ENCODE data around the gene PITX1.
"Not testable (repeated sequence)": the region's sequence is repeated elsewhere in the genome, so short reads cannot be mapped to it uniquely, and the experiment has no call there.

The PITX1 gene

DNA sequence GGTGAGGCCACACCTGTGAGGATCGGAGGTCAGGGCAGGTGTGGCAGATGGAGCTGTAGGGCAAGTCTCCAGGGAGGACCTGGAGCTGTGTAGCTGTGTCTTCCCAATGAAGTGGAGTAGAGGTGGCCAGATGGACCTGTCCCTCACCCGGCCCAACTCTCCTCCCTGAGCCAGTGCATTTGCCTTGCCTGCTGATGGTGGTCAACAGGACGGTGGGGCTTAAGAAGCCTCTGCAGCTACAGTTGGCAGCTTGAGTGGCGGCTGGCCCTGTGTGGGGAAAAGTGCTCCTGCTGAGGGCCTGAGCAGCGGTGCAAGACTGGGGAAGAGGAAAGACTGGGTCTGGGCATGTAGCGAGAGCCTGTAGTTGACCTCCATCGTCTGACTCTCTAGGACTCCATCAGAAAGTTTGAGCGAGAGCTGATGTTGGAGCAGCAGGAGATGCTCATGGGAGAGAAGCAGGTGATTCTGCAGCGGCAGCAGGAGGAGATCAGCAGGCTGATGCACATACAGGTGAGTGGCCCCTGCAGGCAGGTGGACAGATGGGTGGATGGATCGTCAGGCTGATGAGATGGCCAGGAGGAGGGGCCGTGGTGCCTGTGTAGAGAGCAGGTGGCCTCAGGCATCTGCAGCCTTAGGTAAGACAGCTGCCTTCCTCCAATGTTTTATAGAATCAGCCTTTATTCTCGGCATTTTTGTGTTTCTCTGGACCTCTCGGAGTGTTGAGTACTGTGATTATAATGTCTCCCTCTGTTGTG lies 24.9 kb downstream of the PITX1 start:
- DNase-seq: peak; percentile 11

DNA sequence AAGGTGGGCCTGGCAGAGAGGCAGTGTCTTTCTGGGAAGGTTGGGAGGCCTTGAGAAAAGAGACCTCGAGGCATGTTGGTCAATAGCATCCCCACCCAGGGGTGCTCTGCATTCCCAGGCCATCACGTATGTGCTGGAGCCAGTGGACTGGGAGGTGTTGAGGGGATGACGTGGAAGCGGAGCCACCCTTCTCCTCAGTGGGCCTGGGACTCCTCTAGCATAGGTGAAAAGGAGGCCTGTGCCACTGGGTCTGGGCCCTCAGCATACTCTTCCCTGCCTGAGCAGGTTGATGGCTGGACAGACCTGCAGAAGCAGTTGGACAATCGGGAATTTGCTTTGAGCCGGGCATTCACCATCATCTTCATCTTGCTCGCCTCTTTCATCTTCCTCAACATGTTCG lies 25.5 kb downstream of the PITX1 start:
- DNase-seq: no peak

DNA sequence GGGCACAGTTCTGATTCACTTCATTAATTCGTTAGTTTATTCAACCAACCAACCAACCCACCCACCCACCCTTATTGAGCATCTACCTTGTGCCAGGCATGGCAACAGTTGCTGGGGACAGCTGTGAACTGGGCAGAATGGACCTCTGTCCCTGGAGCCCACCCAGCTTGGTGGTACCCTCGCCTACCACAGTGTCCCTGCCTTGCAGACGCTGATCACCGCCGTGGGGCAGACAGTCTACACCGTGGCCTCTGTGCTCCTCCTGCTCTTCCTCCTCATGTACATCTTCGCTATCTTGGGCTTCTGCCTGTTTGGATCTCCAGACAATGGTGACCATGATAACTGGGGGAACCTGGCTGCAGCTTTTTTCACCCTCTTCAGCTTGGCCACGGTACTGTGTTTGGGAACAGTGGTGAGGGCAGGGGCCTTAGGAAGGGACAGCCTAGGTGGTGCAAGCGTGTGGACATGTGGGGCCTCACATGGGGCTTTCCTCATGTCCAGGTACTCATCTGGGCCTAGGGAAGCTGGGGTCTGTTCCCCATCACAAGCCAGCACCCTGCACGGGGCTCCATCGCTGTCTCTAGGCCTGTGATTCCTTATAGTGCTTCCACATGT lies 26.2 kb downstream of the PITX1 start:
- DNase-seq: no peak

DNA sequence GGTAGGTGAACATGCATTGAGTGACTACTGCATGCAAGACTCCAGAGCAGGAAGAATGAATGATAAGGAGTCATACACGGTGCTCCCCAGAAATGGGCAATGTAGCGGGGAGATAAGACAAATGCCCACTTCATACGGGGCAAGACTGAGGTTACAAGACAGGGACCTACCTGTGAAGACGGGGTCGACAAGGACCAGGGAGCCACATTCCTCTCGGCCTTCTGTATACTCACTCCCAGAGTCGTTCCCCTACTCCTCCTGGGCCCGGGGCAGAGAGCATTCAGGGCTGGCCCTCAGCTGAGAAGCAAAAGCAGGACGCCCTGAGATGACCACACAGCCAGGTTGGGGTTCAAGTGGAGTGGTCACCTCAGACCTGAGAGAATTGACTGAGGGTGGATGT lies 26.7 kb downstream of the PITX1 start:
- no peak for DNase-seq

DNA sequence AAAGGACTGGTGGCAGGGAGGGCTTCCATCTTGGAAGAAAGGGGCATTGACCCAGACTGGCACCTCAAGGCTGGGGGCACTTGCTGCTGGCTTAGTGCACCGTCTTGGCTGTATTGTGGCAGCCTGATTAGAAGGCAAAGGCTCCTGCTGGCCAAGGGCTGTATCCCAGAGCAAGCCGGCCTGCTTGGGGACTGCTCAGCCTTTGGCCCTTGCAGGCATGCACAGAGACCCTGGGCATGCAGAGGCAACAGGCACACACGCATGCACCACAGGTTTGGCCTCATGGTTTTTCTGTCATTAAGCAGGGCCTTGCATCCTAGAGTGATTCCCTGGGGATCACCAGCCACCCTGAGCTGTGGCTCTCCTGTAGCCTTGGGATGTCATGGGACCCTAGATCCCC lies 29.0 kb downstream of the PITX1 start:
- no peak for DNase-seq

DNA sequence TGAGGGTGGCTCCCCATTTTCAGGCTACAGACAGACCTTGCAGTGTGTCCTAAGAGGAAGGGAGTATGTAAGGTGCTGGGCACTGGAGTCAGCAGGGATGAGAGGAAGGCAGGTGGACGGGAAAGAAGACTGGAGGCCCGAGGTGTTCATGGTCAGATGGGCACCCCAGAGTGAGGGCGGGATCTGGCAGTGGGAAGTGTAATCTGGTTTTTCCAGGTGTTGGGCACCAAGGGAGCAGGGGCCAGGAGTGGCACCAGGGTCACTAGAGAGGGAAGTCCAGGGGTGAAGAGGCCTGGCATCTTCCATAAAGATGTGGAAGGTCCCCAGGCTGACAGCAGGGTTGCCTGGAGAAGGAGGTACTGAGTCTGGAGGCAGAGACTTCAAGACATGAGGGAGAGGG lies 29.7 kb downstream of the PITX1 start:
- no peak for DNase-seq

DNA sequence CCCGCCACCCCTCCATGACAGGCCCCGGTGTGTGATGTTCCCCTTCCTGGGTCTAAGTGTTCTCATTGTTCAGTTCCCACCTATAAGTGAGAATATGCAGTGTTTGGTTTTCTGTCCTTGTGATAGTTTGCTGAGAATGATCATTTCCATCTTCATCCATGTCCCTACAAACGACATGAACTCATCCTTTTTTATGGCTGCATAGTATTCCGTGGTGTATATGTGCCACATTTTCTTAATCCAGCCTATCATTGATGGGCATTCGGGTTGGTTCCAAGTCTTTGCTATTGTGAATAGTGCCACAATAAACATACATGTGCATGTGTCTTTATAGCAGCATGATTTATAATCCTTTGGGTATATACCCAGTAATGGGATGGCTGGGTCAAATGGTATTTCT lies 36.0 kb downstream of the PITX1 start:
- not testable (repeated sequence) for DNase-seq

DNA sequence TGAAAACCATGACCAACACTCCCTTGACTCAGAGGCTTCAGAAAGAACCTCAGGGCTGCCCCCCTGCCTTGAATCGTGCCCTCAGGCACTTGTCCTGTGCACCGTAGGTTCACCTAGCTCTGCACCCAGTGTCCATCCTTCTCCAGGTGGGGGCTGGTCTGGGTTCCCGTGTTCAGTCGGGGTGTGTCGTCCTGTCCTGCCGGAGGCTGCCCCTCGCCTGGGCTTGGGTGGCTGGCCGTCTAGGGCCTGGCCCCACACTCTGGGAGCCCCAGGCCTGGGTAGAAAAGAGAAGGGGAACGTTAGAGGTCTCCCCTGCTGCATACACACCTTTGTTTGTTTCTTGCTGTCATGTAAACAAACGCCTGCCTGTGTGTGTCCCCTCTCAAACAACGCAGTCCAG lies 37.0 kb downstream of the PITX1 start:
- DNase-seq: no peak

DNA sequence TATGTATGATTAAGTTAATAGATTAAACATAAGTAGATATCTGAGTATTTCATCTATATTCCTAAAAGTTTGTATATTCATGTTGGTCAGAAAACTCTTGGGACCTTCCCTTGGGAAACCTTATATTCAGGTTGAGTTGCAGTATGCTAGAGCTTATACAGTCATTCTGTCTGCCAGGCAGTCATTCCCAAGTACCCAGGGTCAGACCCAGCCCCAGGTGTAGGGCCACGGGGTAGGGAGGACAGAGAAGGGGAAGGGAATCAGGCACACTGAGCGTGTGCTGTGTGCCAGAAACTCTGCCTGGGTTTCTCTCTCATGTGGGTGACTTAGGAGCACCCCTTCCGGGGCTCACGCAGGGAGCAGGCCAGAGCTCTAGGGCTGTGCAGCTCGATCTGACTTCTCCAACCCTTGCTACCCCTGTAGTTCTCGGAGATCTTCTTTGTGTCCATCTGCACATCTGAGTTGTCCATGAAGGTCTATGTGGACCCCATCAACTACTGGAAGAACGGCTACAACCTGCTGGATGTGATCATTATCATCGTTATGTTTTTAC lies 38.1 kb downstream of the PITX1 start:
- DNase-seq: no peak

DNA sequence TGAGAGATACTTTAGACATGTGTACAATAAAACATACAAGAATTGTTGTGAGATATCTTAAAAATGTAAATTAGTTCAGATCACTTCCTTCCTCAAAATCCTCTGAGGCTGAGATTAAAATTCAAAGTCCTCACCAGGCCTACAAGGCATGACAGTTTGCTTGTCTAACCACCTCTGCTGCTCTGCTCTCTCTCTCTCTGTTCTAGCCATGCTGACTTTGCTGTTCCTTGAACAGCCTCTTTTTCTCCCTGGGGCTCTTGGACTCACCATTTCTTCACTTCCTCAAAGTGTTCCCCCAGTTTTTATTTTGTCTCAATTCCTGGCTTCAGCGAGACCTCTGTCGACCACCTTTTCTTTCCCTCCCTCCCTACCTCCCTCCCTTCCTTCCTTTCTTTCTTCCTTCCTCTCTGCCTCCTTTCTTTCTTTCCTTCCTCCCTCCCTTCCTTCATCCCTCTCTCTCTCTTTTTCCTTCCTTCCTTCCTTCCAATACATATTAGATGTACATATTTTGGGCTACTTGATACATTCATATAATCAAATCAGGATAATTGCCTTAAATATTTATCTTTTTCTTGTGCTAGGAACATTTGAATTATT lies 39.4 kb downstream of the PITX1 start:
- no peak for DNase-seq

DNA sequence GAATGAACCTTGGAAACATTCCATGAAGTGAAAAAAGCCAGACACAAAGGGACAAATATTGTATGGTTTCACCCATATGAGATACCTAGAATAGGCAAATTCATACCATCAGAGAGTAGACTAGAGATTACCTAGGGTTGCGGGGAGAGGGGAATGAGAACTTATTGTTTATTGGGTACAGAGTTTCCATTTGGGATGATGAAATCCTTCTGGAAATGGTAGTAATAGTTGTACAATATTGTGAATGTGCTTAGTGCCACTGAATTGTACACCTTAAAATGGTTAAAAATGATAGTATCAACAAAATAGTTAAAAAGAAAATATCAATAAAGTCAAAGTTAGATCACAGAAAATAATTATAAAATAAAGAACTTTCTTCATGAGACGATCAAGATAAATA lies 40.9 kb downstream of the PITX1 start:
- DNase-seq: no peak

DNA sequence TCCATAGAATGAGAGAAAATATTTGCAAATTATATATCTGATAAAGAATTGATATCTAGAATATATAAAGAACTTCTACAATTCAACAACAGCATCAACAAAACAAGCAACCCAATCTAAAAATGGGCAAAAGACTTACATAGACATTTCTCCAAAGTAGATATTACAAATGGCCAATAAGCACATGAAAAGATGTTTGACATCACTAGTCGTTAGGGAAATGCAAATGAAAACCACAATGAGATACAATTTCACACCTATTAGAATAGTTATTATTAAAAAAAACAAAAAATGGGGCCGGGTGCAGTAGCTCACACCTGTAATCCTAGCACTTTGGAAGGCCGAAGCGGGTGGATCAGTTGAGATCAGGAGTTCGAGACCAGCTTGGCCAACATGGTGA lies 41.9 kb downstream of the PITX1 start:
- DNase-seq: no peak

DNA sequence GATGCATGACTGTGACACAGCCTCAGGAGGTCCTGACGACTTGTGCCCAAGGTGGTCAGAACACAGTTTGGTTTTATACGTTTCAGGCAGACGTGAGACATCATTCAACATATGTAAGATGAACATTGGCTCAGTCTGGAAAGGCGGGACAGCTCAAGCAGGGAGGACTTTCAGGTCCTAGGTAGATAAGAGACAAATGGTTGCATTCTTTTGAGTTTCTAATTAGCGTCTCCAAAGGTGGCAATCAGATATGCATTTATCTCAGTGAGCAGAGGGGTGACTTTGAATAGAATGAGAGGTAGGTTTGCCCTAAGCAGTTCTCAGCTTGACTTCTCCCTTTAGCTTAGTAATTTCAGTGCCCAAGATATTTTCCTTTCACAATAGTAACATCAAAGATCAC lies 43.8 kb downstream of the PITX1 start:
- not testable (repeated sequence) for DNase-seq

DNA sequence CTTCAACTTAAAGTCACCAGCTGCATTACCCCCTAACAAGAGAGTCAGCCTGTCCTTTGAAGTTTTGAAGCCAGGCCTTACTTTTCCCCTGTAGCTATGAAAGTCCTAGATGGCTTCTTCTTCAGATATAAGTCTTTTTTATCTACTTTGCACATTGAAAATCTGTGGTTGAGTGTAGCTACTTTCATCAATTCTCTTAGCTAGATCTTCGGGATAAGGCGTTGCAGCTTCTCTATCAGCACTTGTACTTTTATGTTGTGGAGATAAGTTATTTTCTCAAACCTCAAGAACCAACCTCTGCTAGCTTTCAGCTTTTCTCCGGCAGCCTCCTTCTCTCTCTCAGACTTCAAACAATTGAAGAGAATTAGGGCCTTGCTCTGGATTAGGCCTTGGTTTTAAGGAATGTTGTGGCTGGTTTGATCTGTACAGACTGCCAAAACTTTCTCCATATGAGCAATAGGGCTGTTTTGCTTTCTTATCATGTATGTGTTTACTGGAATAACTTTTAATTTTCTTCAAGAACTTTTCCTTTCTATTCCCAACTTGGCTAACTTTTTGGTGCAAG lies 44.7 kb downstream of the PITX1 start:
- DNase-seq: no peak

DNA sequence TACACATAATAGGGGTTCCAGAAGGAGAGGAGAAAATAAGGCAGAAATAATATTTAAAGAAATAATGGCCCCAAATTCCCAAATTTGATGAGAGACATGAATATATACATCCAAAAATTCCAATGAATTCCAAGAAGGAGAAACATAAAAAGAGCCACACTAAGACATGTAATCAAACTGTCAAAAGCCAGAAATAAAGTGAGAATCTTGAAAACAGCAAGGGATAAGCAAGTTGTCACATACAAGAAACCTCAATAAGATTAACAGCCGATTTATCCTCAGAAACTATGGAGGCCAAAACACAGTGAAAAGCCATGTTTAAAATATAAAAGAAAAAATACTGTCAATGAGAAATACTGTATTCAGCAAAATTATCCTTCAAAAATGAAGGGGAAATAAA lies 51.8 kb downstream of the PITX1 start:
- no peak for DNase-seq

DNA sequence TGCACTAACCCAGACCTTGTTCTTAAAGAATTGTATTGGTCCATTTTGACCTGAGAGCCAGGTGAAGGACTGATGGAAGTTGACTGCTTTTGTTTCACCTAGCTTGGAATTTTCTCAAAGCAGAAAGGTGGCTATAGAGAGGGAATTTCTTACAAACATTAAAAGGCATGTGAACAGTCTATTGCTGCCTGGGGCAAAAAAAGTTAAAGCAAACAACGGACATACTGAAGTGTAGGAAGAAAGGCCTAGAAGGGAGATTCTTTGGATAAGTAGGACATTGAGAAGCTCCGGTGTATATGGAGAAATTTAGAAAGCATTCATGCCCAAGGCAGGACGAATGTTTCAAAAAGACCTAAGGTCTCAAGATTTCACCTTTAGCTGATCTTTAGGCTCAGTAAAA lies 54.6 kb downstream of the PITX1 start:
- DNase-seq: no peak
